GM23248 (cell line): ENCODE data around the gene GSAP. TPM values are rescaled to one million over a fixed set of nuclear protein-coding genes. Genes with fewer than 3 reads are reported as not detected.

ENCODE experiments used
- DNase-seq: peaks from one replicate; pipeline ENCODE4 v3.0.0-alpha.2; 2015
- H2AFZ ChIP-seq: fragments of 200-600 bp; sonication (generic); 2 replicates; pipeline ENCODE4 v1.6.1; 2016; ENCODE audit warnings: antibody characterized with exemption
- H3F3A ChIP-seq: fragments of 200-600 bp; sonication (generic); 2 replicates; pipeline ENCODE4 v1.6.1; 2016; ENCODE audit warnings: mild to moderate bottlenecking, antibody characterized with exemption, mixed run types; ENCODE audit not compliant: insufficient read depth
- H3K27ac ChIP-seq: fragments of 200-600 bp; sonication (generic); 2 replicates; pipeline ENCODE4 v1.5.1; 2016; ENCODE audit warnings: mild to moderate bottlenecking
- H3K27me3 ChIP-seq: fragments of 200-600 bp; sonication (generic); replicated peaks from 2 replicates; pipeline ENCODE4 v1.6.1; 2016; ENCODE audit warnings: mild to moderate bottlenecking; ENCODE audit not compliant: insufficient read depth
- H3K36me3 ChIP-seq: fragments of 200-600 bp; sonication (generic); 2 replicates; pipeline ENCODE4 v1.6.1; 2016; ENCODE audit warnings: low read depth, mild to moderate bottlenecking
- H3K4me1 ChIP-seq: fragments of 200-600 bp; sonication (generic); 2 replicates; pipeline ENCODE4 v1.6.1; 2016; ENCODE audit warnings: mild to moderate bottlenecking; ENCODE audit not compliant: insufficient read depth
- H3K4me2 ChIP-seq: fragments of 200-600 bp; sonication (generic); one replicate; pipeline ENCODE4 v1.6.1; 2016; ENCODE audit warnings: mild to moderate bottlenecking; ENCODE audit not compliant: unreplicated experiment
- H3K4me3 ChIP-seq: fragments of 200-600 bp; sonication (generic); 2 replicates; pipeline ENCODE4 v1.5.1; 2016; ENCODE audit warnings: mild to moderate bottlenecking
- H3K79me2 ChIP-seq: fragments of 200-600 bp; sonication (generic); 2 replicates; pipeline ENCODE4 v1.6.1; 2016; ENCODE audit warnings: mild to moderate bottlenecking; ENCODE audit not compliant: insufficient read depth
- H3K9ac ChIP-seq: fragments of 200-600 bp; sonication (generic); 2 replicates; pipeline ENCODE4 v1.6.1; 2016; ENCODE audit warnings: mild to moderate bottlenecking
- H3K9me2 ChIP-seq: fragments of 200-600 bp; sonication (generic); 2 replicates; pipeline ENCODE4 v1.6.1; 2016; ENCODE audit warnings: mixed run types, mild to moderate bottlenecking, moderate library complexity; ENCODE audit not compliant: insufficient read depth
- H3K9me3 ChIP-seq: fragments of 200-600 bp; sonication (generic); one replicate; pipeline ENCODE4 v1.6.1; 2017; ENCODE audit warnings: low read depth
- H4K20me1 ChIP-seq: fragments of 200-600 bp; sonication (generic); 2 replicates; pipeline ENCODE4 v1.6.0; 2016; ENCODE audit not compliant: insufficient read depth
- EZH2 ChIP-seq: fragments of 200-600 bp; sonication (generic); IDR thresholded peaks from 2 replicates; pipeline ENCODE4 v1.6.1; 2018; ENCODE audit warnings: antibody characterized with exemption, mild to moderate bottlenecking; ENCODE audit not compliant: insufficient read depth, poor library complexity, severe bottlenecking
- EZH2phosphoT487 ChIP-seq: fragments of 200-600 bp; sonication (generic); IDR thresholded peaks from 2 replicates; pipeline ENCODE4 v1.6.1; 2018; ENCODE audit warnings: antibody characterized with exemption, moderate library complexity, mild to moderate bottlenecking, low read depth; ENCODE audit not compliant: insufficient read depth
- WGBS, 2 experiments: methylation state at CpG; one replicate each; pipeline ENCODE4 v1.1.6; 2015 to 2017; ENCODE audit warnings: low lambda C conversion rate in 2 of 2, low coverage in 1 of 2; ENCODE audit errors: missing lambda C conversion rate in 2 of 2; 5-methylcytosine and 5-hydroxymethylcytosine counted together
- in situ Hi-C: fragments of 300-500 bp; cut with MboI; formaldehyde crosslinking; loops from 2 replicates; pipeline ENCODE4 v1.15.0; 2020
- polyA plus RNA-seq: library from polyadenylated mRNA; unstranded; fragments of >200 nt; fragmentation: Nextera tagmentation; extraction: Ambion mirVana; gene quantifications from 2 replicates; pipeline ENCODE4 v1.2.1, GENCODE V29; 2016
- total RNA-seq: library from RNA; depleted of rRNA; stranded (reverse); fragments of >200 nt; shearing (Covaris generic); gene quantifications from 2 replicates; pipeline ENCODE4 v1.2.3, GENCODE V29; 2014

The GSAP gene
- total and polyA plus RNA-seq, 2 experiments from 2014 or later = 4.2 to 4.3 TPM

DNA sequence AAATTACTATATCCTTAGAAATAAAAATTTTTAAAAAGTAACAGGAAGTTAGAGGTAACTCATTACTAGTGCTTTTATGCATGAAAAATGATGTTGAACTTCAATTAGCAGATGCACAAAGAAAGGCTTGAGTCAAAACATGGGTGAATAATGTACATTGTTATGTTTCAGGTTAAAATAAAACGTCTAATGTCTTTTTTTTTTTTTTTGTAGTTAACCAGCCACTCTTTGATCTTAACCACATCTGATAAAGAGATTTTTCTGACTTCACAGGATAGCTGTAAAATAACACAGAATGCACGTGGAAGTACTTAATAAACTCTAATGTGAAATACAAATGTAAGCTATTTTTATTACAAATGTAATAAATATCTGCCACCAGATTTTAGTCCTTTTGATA lies 61.7 kb downstream of the GSAP start:
- no peak for TF ChIP-seq EZH2
- TF ChIP-seq EZH2phosphoT487 = no peak
- no peaks in the 10 kb centered on the region for H3K9me3 ChIP-seq
- no peaks in the 10 kb centered on the region for H3K9me2 ChIP-seq
- H2AFZ ChIP-seq = no peak overlapping the region
- no peaks in the 10 kb centered on the region for H3F3A ChIP-seq
- in situ Hi-C loops = no loop called here
- H4K20me1 ChIP-seq = no peaks in the 10 kb centered on the region
- DNase-seq = no peak
- WGBS, 2 experiments = 46 to 52% methylated on average over 2 of the region's 2 CpGs
- H3K36me3 ChIP-seq = no peaks in the 10 kb centered on the region
- H3K27me3 ChIP-seq = no peaks in the 10 kb centered on the region
- no peak overlapping the region for H3K9ac ChIP-seq
- no peak overlapping the region for H3K4me2 ChIP-seq
- H3K79me2 ChIP-seq = no peaks in the 10 kb centered on the region
- no peaks in the 10 kb centered on the region for H3K4me1 ChIP-seq
- H3K4me3 ChIP-seq = no peak overlapping the region
- no peak overlapping the region for H3K27ac ChIP-seq

DNA sequence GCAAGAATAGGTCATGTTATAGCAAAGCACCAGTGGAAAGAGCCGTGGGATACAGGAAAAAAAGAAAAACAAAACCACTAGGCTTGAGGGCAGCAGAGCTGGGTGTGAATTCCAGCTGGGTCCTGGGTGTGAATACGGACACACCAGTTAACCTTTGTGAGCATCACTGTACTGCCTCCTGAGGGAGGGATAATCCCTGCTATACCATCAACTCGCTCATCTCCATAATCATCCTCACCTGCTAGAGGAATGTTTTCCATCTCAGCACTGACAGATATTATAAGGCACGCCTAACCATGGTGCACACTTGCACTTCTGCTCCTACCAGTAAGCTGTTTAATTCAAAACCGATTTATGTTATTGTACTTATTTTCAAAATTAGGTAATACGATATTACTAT lies 62.2 kb downstream of the GSAP start:
- 56 to 59% methylated on average over 6 of the region's 6 CpGs for WGBS, 2 experiments
- H3K4me3 ChIP-seq = no peak overlapping the region
- no peak for DNase-seq
- no peaks in the 10 kb centered on the region for H3K9me2 ChIP-seq
- no peak overlapping the region for H3K4me2 ChIP-seq
- H3F3A ChIP-seq = no peaks in the 10 kb centered on the region
- TF ChIP-seq EZH2 (no peak), EZH2phosphoT487 (no peak)
- in situ Hi-C loops = no loop called here
- H3K36me3 ChIP-seq = no peaks in the 10 kb centered on the region
- H3K9me3 ChIP-seq = no peaks in the 10 kb centered on the region
- H4K20me1 ChIP-seq = no peaks in the 10 kb centered on the region
- no peaks in the 10 kb centered on the region for H3K27me3 ChIP-seq
- H3K4me1 ChIP-seq = no peaks in the 10 kb centered on the region
- no peak overlapping the region for H3K27ac ChIP-seq
- H2AFZ ChIP-seq = no peak overlapping the region
- H3K9ac ChIP-seq = no peak overlapping the region
- H3K79me2 ChIP-seq = no peaks in the 10 kb centered on the region

DNA sequence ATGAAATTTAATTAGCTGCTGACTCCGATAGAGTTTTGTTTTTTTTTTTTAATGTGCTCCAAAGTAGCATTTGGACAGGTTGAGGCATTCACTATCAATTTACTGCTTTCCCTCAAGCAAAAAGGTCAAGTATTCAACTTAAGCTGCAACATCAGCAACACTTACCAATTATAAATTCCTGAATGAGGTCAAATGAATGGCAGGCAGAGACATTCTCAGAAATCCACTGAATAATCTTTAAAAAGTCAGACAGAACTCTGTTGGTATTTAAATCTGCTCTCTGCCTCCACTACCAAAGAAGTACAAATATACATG lies 62.8 kb downstream of the GSAP start:
- Histone ChIP-seq H3K9ac (no peak overlapping the region), H3F3A (no peaks in the 10 kb centered on the region), H3K79me2 (no peaks in the 10 kb centered on the region), H3K27ac (no peak overlapping the region), H3K9me3 (no peaks in the 10 kb centered on the region), H3K9me2 (no peaks in the 10 kb centered on the region), H3K4me3 (no peak overlapping the region), H2AFZ (no peak overlapping the region), H4K20me1 (no peaks in the 10 kb centered on the region), H3K4me2 (no peak overlapping the region), H3K36me3 (no peaks in the 10 kb centered on the region), H3K4me1 (peaks cover 3% of the 10 kb centered on the region; the same call in 1 of the 2 replicates), H3K27me3 (no peaks in the 10 kb centered on the region)
- in situ Hi-C loops = no loop called here
- WGBS, 2 experiments = 93 to 95% methylated on average over 1 of the region's 1 CpG
- DNase-seq = no peak
- TF ChIP-seq EZH2phosphoT487 (no peak), EZH2 (no peak)

DNA sequence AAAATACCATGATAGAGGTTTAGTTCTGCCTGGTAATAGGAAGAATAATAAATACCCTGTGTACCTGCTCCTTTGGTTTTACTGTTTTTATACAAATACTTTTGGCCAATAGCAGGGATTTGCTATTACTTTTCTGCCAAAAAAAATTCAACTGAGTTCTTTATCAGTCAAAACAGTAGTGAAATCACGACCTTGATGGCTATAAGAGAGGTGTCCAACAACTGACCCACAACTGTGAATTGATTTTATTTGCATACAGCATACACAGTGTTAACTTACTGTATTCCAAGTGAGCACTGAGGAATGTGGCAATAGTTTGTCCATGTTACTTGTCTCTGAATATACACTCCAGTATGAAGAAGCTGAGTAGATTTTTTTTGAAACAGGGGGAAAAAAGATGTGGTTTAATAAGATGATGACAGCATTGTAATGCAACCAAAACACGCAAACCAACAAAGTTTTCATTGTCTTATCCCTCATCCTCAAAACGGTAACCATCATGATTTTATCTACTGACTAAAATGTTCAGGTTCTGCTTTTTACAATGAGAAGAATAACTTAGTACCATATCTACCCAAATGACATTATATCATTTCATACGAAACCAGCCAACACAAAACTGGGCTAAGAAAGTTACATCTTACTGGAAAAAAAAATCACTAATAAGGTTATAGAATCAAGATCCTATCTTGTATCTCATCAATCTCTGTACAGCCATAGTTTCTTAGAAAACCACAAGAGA lies 63.3 kb downstream of the GSAP start:
- Histone ChIP-seq H3K9me2 (no peaks in the 10 kb centered on the region), H3F3A (no peaks in the 10 kb centered on the region), H3K4me3 (no peak overlapping the region), H3K4me1 (peaks cover 5% of the 10 kb centered on the region; the same call in 1 of the 2 replicates), H3K79me2 (no peaks in the 10 kb centered on the region), H3K9me3 (no peaks in the 10 kb centered on the region), H3K27ac (no peak overlapping the region), H3K4me2 (no peak overlapping the region), H2AFZ (no peak overlapping the region), H3K36me3 (no peaks in the 10 kb centered on the region), H3K27me3 (no peaks in the 10 kb centered on the region), H4K20me1 (no peaks in the 10 kb centered on the region), H3K9ac (no peak overlapping the region)
- 91 to 95% methylated on average over 4 of the region's 4 CpGs for WGBS, 2 experiments
- no peak for DNase-seq
- in situ Hi-C loops = no loop called here
- TF ChIP-seq EZH2phosphoT487 (no peak), EZH2 (no peak)

DNA sequence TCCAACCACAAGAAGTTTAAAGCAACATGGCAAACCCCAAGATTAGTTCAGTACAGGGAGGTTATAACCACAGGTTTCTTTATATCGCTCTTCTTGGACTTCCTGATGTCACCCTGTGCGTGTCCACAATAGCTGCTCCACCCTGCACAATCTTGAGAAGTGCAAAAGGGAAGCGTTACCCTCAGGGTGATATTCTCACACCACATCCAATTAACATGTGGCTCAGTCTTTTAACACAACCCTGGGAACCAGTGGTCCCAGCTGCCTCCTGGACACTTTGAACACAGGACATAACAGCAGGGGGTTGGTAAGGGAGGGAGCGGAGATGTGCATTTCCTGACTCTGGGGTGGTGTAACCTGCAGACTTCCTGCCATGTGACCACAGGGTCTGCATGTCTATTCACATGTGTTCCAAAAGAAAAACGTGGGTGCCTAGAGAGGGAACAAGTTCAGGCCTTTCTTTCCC lies 64.6 kb downstream of the GSAP start:
- H3K36me3 ChIP-seq = no peaks in the 10 kb centered on the region
- no peak overlapping the region for H3K9ac ChIP-seq
- in situ Hi-C loops = no loop called here
- H3K9me3 ChIP-seq = no peaks in the 10 kb centered on the region
- peaks cover 5% of the 10 kb centered on the region; the same call in 1 of the 2 replicates for H3K4me1 ChIP-seq
- no peaks in the 10 kb centered on the region for H3K79me2 ChIP-seq
- H3F3A ChIP-seq = no peaks in the 10 kb centered on the region
- DNase-seq = no peak
- TF ChIP-seq EZH2 (no peak), EZH2phosphoT487 (no peak)
- 84% methylated on average over 5 of the region's 5 CpGs for WGBS, 2 experiments
- no peak overlapping the region for H3K27ac ChIP-seq
- no peaks in the 10 kb centered on the region for H3K9me2 ChIP-seq
- no peaks in the 10 kb centered on the region for H4K20me1 ChIP-seq
- no peak overlapping the region for H3K4me2 ChIP-seq
- H3K27me3 ChIP-seq = no peaks in the 10 kb centered on the region
- H2AFZ ChIP-seq = no peak overlapping the region
- no peak overlapping the region for H3K4me3 ChIP-seq
